ENCODE measurements around the gene SRMS.

SRMS gene

GRCh38 chr20:63552481-63553249 lies 5.1 kb upstream of the SRMS start:
- DNase-seq (ENCODE audit: low read depth), result no peak

- no peak for DNase-seq (ENCODE audit: low read depth)
These were observed 3.5 kb upstream of the SRMS start for GRCh38 chr20:63551068-63551467.

DNA sequence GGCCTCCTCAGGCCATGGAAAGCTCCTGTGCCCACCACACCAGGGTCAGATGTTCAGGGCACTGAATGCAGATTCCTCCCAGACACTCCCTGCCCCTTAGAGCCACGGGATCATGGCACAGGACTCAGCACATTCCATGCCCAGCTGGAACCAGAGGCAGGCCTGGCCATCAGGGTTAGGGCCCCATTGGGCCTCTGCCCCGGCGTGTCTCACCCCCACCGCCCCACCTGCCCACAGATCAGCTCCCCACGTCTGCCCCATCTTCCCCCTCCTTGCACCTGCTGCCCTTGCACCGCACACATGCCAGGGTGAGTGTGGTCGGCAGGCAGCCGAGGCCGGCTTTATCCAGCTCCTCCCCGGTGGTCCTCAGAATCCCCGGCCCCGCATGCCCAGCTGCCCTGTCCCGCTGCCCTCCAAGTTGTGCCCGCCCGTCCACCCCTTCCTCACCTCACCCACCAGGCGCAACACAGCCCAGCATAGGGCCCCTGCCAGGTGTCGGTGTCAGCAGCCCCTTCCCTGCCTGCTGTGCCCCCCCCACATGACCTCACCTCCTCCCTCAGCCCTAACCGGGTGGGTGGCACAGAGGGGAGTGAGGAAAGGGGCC lies 2.2 kb upstream of the SRMS start:
- no peak for DNase-seq (ENCODE audit: low read depth)

GRCh38 chr20:63549019-63549418 lies 1.5 kb upstream of the SRMS start:
- DNase-seq (ENCODE audit: low read depth), result no peak

DNA sequence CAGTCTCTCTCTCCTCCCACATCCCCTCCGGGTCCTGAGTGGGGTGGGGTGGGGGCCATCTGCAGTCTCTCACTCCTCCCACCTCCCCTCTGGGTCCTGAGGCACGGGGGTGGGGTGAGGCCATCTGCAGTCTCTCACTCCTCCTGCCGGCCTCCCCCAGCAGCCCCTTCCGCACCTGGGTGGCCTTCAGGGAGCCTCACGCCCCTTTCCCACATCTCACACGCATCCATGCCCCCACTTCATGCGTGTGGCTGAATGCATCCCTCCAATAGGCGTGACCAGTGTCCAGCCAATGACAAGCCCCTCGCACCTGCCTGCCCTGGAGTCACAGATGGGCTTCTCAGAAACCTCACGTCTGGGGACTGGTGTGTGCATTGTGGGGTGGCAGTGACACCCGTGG lies 993 bp upstream of the SRMS start:
- no peak for DNase-seq (ENCODE audit: low read depth)

GRCh38 chr20:63546956-63547724 lies 409 bp downstream of the SRMS start:
- no peak for DNase-seq (ENCODE audit: low read depth)

- DNase-seq (ENCODE audit: low read depth), result no peak
These were observed 1.1 kb downstream of the SRMS start for GRCh38 chr20:63546256-63546955.

DNA sequence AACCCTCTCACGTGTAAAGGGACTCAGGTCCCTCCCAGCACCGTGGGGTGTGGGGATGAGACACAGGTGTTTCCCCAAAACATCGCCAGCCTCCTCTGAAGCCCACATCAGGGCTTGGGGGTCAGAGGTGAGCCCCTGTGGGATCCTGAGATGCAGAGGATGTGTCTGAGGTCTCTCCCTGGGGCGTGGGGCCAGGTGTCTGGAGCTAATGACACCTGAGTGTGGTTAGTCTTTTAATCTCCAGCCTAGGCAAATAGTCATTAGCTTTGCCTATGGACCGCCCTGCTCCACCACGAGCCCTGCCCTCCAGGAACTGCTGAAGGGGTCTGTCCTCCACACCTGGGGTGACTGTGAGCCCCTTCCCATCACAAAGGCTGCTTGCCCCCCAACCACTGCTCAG lies 1.7 kb downstream of the SRMS start:
- no peak for DNase-seq (ENCODE audit: low read depth)

DNA sequence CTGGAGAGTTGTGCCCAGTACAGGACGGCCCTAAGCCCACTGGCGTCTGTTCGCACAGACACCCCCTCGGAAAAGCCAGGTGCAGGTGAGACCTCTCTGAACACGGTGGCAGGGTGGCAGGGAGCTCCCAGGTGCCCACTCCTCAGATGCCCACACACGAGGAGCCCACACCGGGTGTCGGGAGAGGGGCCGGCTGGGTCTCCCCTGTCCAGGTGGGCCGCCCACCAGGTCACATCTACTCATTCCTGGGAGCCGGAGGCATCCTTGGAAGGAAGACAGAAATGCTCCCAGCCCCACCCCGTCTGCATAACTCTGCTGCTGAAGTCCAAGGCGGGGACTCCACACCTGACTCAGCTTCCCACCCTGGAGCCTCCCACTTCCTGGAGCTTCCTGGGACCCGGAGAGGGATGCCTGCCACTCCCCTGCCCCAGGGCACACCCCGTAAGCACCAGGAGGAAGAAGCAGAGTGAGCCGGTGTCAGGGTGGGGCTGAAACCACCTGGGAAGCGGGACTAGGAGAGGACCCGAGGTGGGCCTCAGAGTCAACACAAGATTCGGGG lies 2.5 kb downstream of the SRMS start:
- no peak for DNase-seq (ENCODE audit: low read depth)

GRCh38 chr20:63544241-63544957 lies 3.1 kb downstream of the SRMS start:
- DNase-seq (ENCODE audit: low read depth), result no peak

DNA sequence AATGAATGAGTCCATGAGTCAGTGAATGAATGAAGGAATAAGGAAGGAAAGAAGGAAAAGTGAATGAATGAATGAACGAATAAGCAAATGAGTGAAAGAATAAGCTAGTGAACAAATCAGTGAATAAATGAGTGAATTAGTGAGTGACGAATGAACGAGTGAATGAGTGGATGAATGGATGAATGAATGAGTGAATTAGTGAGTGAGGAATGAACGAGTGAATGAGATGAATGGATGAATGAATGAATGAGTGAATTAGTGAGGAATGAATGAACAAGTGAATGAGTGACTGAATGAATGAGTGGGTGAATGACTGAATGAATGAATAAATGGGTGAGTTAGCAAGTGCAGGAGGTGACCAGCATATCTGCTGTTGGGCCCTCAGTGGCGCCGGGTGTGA lies 3.8 kb downstream of the SRMS start:
- no peak for DNase-seq (ENCODE audit: low read depth)

DNA sequence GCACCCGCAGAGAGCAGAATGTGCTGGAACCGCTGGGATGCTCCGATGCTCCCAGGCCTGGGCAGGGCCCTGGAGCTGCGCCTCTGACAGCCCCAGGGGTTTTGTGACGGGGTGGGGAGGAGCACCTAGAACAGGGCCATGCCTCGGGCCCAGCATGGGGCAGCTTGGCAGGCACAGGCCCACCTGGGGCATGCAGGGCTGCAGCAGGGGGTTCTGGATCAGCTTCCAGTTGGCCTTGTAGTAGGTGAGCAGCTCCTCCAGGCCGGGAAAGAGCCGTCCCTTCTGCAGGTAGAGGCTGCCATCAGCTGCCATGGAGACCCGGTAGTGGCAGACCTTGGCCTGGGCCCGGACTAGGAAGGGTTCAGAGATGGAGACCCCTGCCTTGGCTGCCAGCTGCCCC lies 4.4 kb downstream of the SRMS start:
- no peak for DNase-seq (ENCODE audit: low read depth)

GRCh38 chr20:63542696-63543095 lies 4.9 kb downstream of the SRMS start:
- DNase-seq (ENCODE audit: low read depth), result no peak

DNA sequence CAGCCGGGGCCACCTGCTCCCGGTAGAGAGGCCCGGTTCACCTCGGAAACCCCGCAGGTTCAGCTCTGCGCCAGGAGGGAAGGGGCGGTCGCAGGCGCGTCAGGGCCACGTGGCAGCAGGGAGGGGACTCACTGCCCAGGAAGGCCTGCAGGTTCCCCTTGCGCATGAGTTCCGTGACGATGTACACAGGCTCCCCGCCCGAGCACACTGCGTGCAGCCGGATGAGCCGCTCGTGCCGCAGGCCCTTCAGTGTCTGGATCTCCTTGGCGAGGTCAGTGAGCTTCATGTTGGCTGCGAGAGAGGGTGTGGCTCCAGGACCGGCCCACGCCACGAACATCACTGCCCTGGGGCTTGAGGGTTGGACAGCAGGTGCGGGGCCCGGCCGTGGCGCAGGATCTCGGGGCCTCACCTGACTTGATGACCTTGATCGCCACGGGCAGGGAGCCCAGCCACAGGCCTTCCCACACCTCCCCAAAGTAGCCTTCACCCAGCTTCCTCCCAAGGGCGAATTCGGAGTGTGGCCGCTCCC lies 5.5 kb downstream of the SRMS start:
- DNase-seq (ENCODE audit: low read depth), result no peak

- DNase-seq (ENCODE audit: low read depth), result no peak
These were observed 6.2 kb downstream of the SRMS start for GRCh38 chr20:63541371-63541770.

DNA sequence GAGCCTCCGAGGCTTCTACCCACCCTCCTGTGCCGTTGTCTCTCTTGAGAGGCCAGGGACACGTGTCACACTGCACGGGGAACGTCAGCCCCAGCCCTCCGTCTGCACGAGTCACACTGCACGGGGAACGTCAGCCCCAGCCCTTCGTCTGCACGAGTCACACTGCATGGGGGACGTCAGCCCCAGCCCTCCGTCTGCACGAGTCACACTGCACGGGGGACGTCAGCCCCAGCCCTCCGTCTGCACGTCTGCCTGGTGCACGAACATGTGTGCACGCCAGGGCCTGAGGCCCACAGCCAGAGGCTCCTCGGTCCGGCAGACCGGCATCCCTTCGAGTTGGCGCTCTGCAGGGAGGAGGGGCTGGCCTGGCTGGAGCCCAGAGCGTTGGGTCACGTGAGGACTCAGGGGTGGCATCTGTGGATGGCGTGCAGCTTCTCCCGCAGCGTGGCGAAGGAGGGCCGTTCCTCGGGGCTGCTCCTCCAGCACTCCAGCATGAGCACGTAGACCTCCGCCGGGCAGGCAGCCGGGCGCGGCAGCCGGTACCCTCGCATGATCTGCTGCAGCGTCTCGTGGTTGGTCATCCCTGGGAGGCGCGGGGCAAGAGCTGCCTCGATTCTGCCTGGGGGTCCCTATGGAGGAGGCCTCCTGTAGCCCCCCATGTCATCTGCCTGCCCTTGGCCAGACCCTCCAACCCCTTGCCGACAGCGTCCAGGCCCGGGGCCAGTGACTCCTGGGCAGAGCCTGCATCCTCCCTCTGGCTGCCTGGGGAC lies 6.9 kb downstream of the SRMS start:
- no peak for DNase-seq (ENCODE audit: low read depth)

- no peak for DNase-seq (ENCODE audit: low read depth)
These were observed 7.8 kb downstream of the SRMS start for GRCh38 chr20:63539441-63540370.

DNA sequence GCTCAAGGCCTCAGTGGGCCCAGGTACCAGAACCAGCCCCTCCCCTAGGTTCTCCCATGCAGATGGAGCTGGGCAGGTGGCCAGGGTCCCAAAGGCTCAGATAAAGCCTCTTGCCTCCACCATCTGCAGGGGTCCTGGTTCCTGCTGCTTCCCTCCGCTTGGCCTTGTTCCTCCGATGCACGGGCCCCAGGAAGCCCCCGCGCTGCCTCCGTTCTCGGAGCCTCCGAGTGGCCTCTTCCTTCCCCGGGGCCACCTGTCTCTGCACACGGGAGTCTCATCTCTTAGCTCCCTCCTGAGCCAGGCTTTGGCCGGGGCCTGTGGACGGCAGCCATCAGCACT lies 8.5 kb downstream of the SRMS start:
- DNase-seq (ENCODE audit: low read depth), result no peak
